Gastroesophageal sphincter (tissue), 4 donors: ENCODE measurements around the gene TUBGCP5. TPM values are rescaled to one million over a fixed set of nuclear protein-coding genes. Genes with fewer than 3 reads are reported as not detected.

ENCODE experiments used
- ATAC-seq: fragments of 150-250 bp; one replicate; pipeline ENCODE4 v1.9.1; 2016; ENCODE audit warnings: mild to moderate bottlenecking, moderate library complexity
- H3K27ac ChIP-seq, 4 donors: fragments of 200-600 bp; sonication (generic) in 3 of 4; 1 replicate in 3 of 4; 2 replicates in 1 of 4; pipeline ENCODE4 v1.5.1; 2016 to 2019
- H3K27me3 ChIP-seq: fragments of 200-600 bp; sonication (generic); one replicate; pipeline ENCODE4 v1.5.1; 2019
- H3K36me3 ChIP-seq, 2 donors: fragments of 200-600 bp; sonication (generic); one replicate each; pipeline ENCODE4 v1.5.1; 2019; ENCODE audit warnings: control low read depth in 1 of 2
- H3K4me1 ChIP-seq, 3 donors: fragments of 200-600 bp; sonication (generic); 1 replicate in 2 of 3; 2 replicates in 1 of 3; pipeline ENCODE4 v1.5.1; 2016 to 2019; ENCODE audit warnings: control low read depth in 2 of 3
- H3K4me3 ChIP-seq, 2 donors: fragments of 200-600 bp; sonication (generic); one replicate each; pipeline ENCODE4 v1.5.1; 2019; ENCODE audit warnings: mild to moderate bottlenecking in 1 of 2, moderate library complexity in 1 of 2
- H3K9me3 ChIP-seq, 3 donors: fragments of 200-600 bp; sonication (generic); one replicate each; pipeline ENCODE4 v1.5.1; 2017 to 2019; ENCODE audit warnings: control low read depth in 2 of 3
- CTCF ChIP-seq, 4 experiments: fragments of 200-600 bp in 2 of 4; fragments of 450-650 bp in 2 of 4; sonication (generic) in 1 of 4; IDR thresholded peaks; one replicate each; pipeline ENCODE4 v1.5.1; 2017 to 2019; ENCODE audit warnings: antibody characterized with exemption in 4 of 4, mild to moderate bottlenecking in 2 of 4, moderate library complexity in 2 of 4
- EP300 ChIP-seq: sonication (generic); formaldehyde crosslinking; IDR thresholded peaks from one replicate; pipeline ENCODE4 v1.6.1; 2017; ENCODE audit warnings: antibody characterized with exemption, mild to moderate bottlenecking
- POLR2A ChIP-seq, 2 donors: fragments of 450-650 bp; IDR thresholded peaks; one replicate each; pipeline ENCODE4 v1.6.1; 2017; ENCODE audit warnings: antibody characterized with exemption in 2 of 2, mild to moderate bottlenecking in 2 of 2, moderate library complexity in 1 of 2
- POLR2AphosphoS5 ChIP-seq: sonication (generic); formaldehyde crosslinking; IDR thresholded peaks from one replicate; pipeline ENCODE4 v1.6.1; 2017; ENCODE audit warnings: antibody characterized with exemption
- WGBS, 2 donors: methylation state at CpG; one replicate each; pipeline ENCODE4 v1.1.5; 2018; ENCODE audit warnings: low coverage in 1 of 2; 5-methylcytosine and 5-hydroxymethylcytosine counted together
- total RNA-seq, 4 donors: library from RNA; depleted of rRNA; stranded (reverse); fragments of >200 nt; gene quantifications; one replicate each; pipeline ENCODE4 v1.1.0, GENCODE V29; 2016

TUBGCP5 gene
- total RNA-seq, 4 donors from 2014 or later, result 12.7 to 25.3 (median 21.7) TPM

- no peak for ATAC-seq
- 91 to 100% methylated on average over 1 to 11 of the region's 12 CpGs for WGBS, 2 donors
- Histone ChIP-seq H3K27me3 (no peaks in the 10 kb centered on the region), H3K4me1 (peaks cover 0 to 97% (median 48%) of the 10 kb centered on the region in 3 donors), H3K27ac (no peak overlapping the region), H3K36me3 (no peaks in the 10 kb centered on the region), H3K9me3 (no peaks in the 10 kb centered on the region), H3K4me3 (no peak overlapping the region)
- TF ChIP-seq POLR2AphosphoS5 (no peak), CTCF (IDR thresholded peaks at IDR 0.05) (no peak)
Measured at GRCh38 chr15:22954326-22954725, 85.0 kb downstream of the TUBGCP5 start.

GRCh38 chr15:22952796-22953579 lies 86.4 kb downstream of the TUBGCP5 start:
- peaks cover 0 to 99% (median 53%) of the 10 kb centered on the region in 3 donors for H3K4me1 ChIP-seq
- peak overlapping the region in 2 of 4 donors; percentile 18 to 42 for H3K27ac ChIP-seq
- no peak for ATAC-seq
- H3K4me3 ChIP-seq, result no peak overlapping the region
- WGBS, 2 donors, result 47 to 50% methylated on average over 16 to 18 of the region's 21 CpGs
- H3K36me3 ChIP-seq, result no peaks in the 10 kb centered on the region
- no peaks in the 10 kb centered on the region for H3K27me3 ChIP-seq
- TF ChIP-seq POLR2A (IDR thresholded peaks at IDR 0.05) (no peak), CTCF (IDR thresholded peaks at IDR 0.05) (no peak), EP300 (no peak), POLR2AphosphoS5 (peak; percentile 9)
- no peaks in the 10 kb centered on the region for H3K9me3 ChIP-seq

- H3K27ac ChIP-seq, result peak overlapping the region in 3 of 4 donors; percentile 31 to 56 (median 36)
- no peak for ATAC-seq
- H3K36me3 ChIP-seq, result peaks cover 0 to 7% of the 10 kb centered on the region in 2 donors
- H3K9me3 ChIP-seq, result no peaks in the 10 kb centered on the region
- peaks cover 0 to 96% (median 59%) of the 10 kb centered on the region in 3 donors for H3K4me1 ChIP-seq
- H3K27me3 ChIP-seq, result no peaks in the 10 kb centered on the region
- WGBS, 2 donors, result 28 to 73% methylated on average over 12 to 15 of the region's 39 CpGs
- TF ChIP-seq CTCF (IDR thresholded peaks at IDR 0.05) (no peak), POLR2A (IDR thresholded peaks at IDR 0.05) (no peak), EP300 (no peak), POLR2AphosphoS5 (no peak)
- H3K4me3 ChIP-seq, result no peak overlapping the region
Measured at GRCh38 chr15:22951381-22952280, 87.7 kb downstream of the TUBGCP5 start.

- Histone ChIP-seq H3K36me3 (peaks cover 0 to 14% of the 10 kb centered on the region in 2 donors), H3K27ac (peak overlapping the region in 3 of 4 donors; percentile 31 to 56 (median 36))
Measured at GRCh38 chr15:22951031-22951380, 88.4 kb downstream of the TUBGCP5 start.

GRCh38 chr15:22950256-22950990 lies 88.9 kb downstream of the TUBGCP5 start:
- no peak overlapping the region for H3K4me3 ChIP-seq
- TF ChIP-seq POLR2A (IDR thresholded peaks at IDR 0.05), result no peak
- TF ChIP-seq EP300, result no peak
- H3K9me3 ChIP-seq, result no peaks in the 10 kb centered on the region
- peak overlapping the region in 3 of 4 donors; percentile 4 to 56 (median 24) for H3K27ac ChIP-seq
- H3K27me3 ChIP-seq, result no peaks in the 10 kb centered on the region
- peaks cover 0 to 84% (median 48%) of the 10 kb centered on the region in 3 donors for H3K4me1 ChIP-seq
- H3K36me3 ChIP-seq, result peaks cover 0 to 19% of the 10 kb centered on the region in 2 donors
- ATAC-seq, result no peak
- 61 to 69% methylated on average over 8 to 15 of the region's 25 CpGs for WGBS, 2 donors

More at GRCh38 chr15:22951031-22951380, 88.4 kb downstream of the TUBGCP5 start:
- Histone ChIP-seq H3K9me3 (no peaks in the 10 kb centered on the region), H3K27me3 (no peaks in the 10 kb centered on the region), H3K4me3 (no peak overlapping the region), H3K4me1 (peaks cover 0 to 90% (median 53%) of the 10 kb centered on the region in 3 donors)
- ATAC-seq, result no peak
- TF ChIP-seq POLR2AphosphoS5, result no peak
- WGBS, 2 donors, result 100% methylated on average over 3 of the region's 16 CpGs; no CpG with 5 or more reads in 1 of the 2 donors

Other genes starting within 250 kb of the TUBGCP5 start
- gene NIPA2, start 200.9 kb downstream of the TUBGCP5 start, total RNA-seq, result 10 to 100 TPM; 37.0 to 42.5 (median 40.2) TPM
- 100 to 1,000 TPM in 2 of 4 donors, 10 to 100 TPM in 2; 82.3 to 116 (median 101) TPM for gene CYFIP1, start 59.2 kb downstream of the TUBGCP5 start, total RNA-seq
- not detected for gene GOLGA6L1, start 97.3 kb upstream of the TUBGCP5 start, total RNA-seq